GM19328 (cell line): ENCODE results near the gene PPFIA1.

Experiments
- ATAC-seq: cut with Tn5 transposase; IDR thresholded peaks from one replicate; pipeline ENCODE4 v1.9.1; 2021; ENCODE audit warnings: mild to moderate bottlenecking, moderate library complexity; ENCODE audit not compliant: unreplicated experiment

PPFIA1 gene

DNA sequence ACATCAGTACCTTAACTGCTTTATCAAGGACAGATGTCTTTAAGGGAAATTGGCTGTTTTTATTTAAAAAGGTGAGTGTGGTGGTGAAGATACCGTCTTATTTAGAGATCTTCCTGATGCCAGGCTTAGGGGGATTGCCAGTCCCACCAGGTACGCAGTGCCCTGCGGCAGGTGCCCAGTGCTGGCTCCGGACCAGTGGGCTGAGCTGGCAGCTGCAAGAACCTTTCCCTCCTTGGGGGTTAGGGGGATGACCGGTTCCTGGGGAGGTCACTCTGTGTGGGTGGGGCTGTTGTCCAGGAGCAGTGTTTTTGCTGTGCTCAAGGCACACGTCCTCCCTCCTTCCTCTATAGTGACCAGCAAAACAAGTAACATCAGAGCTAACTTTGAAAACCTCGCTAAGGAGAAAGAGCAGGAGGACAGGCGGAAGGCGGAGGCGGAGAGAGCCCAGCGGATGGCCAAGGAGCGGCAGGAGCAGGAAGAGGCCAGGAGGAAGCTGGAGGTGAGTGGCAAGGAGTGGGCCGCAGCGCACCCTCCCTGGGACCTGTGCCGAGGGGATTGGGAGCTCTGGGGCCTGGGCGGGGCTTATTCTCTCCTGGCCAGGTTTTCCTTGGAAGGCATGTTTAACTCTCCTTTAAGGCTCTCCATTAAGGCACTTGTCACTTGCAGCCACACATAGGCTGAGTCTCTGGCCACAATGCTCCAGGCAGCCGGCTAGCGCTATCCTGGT lies 158.4 kb downstream of the PPFIA1 start:
- ATAC-seq = no peak

- no peak for ATAC-seq
Measured at GRCh38 chr11:70429428-70429705, 158.9 kb downstream of the PPFIA1 start.

- ATAC-seq = no peak
Measured at GRCh38 chr11:70429724-70430521, 159.4 kb downstream of the PPFIA1 start.

DNA sequence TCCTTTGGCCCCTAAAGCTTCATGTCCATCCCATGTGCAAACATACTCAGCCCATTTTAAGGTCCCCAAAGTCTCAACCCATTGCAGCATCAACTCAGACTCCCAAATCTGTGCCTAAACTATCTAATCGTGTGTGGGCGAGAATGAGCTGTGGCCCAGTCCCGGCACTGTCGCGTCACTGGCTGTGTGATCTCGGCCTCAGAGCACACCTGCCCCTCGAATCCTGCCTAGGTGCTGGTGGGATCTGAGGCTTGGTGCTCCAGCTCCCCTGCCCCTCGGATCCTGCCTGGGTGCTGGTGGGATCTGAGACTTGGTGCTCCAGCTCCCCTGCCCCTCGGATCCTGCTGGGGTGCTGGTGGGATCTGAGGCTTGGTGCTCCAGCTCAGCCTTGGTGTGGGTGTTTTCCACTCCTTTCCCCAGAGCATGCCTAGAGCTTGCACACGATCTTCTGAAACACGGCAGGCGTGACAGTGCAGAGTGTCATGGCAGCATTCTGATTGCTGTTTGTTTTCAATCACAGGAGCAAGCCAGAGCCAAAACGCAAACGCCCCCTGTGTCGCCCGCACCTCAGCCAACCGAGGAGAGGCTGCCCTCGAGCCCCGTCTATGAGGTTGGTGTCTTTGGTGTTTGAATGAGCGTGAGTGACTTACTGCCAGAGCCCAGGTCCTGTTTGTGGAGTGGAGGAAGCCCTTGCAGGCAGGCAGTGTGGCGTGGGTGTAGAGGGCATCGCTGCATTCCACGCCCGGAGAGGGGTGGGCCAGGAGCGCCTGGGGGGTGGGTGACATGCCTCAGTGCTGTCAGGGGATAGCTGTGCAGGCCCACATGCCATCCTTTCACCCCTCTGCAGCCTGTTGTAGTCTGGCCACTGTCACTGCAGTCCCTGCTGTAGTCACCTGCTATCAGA lies 160.4 kb downstream of the PPFIA1 start:
- ATAC-seq = no peak

GRCh38 chr11:70431611-70432010 lies 161.1 kb downstream of the PPFIA1 start:
- no peak for ATAC-seq

GRCh38 chr11:70432065-70432464 lies 161.6 kb downstream of the PPFIA1 start:
- no peak for ATAC-seq

GRCh38 chr11:70432580-70432979 lies 162.1 kb downstream of the PPFIA1 start:
- ATAC-seq = no peak

- no peak for ATAC-seq
Measured at GRCh38 chr11:70433038-70433437, 162.5 kb downstream of the PPFIA1 start.

- no peak for ATAC-seq
Measured at GRCh38 chr11:70433526-70433925, 163.0 kb downstream of the PPFIA1 start.
